ENCODE data around the gene PFDN4. TPM values are rescaled to one million over a fixed set of nuclear protein-coding genes. Genes with fewer than 3 reads are reported as not detected.
A peak's percentile ranks its signal among the peaks of the same experiment; 100 is the strongest.

The PFDN4 gene
- total and polyA plus RNA-seq, 2 of the 13 experiments (the other 11 are each of a cell fraction or from before 2014, with no cell fraction given), result 59.8 to 227 TPM

- TF ChIP-seq ZNF550 (CRISPR knock-in tag; IDR thresholded peaks at IDR 0.05; ENCODE audit: borderline replicate concordance) (no peak), FOXP1 (IDR thresholded peaks at IDR 0.05) (no peak), FOXP1 (CRISPR knock-in tag; IDR thresholded peaks at IDR 0.05) (no peak), RFXANK (CRISPR knock-in tag; IDR thresholded peaks at IDR 0.05) (no peak), POGZ (CRISPR knock-in tag; IDR thresholded peaks at IDR 0.05) (0 out of 2 replicates have a peak, but pooled peaks have one; percentile 14), ZNF549 (CRISPR knock-in tag; IDR thresholded peaks at IDR 0.05) (0 out of 2 replicates have a peak, but pooled peaks have one; percentile 28), ZKSCAN5 (CRISPR knock-in tag; IDR thresholded peaks at IDR 0.05) (no peak), MYC (CRISPR knock-in tag; IDR thresholded peaks at IDR 0.05; ENCODE audit: borderline replicate concordance) (0 out of 2 replicates have a peak, but pooled peaks have one; percentile 14), ZNF720 (CRISPR knock-in tag; IDR thresholded peaks at IDR 0.05) (no peak), BCL6 (CRISPR knock-in tag; IDR thresholded peaks at IDR 0.05) (no peak), NFE2L2 (IDR thresholded peaks at IDR 0.05; ENCODE audit: low read length) (no peak), ZSCAN31 (CRISPR knock-in tag; IDR thresholded peaks at IDR 0.05; ENCODE audit: low read depth) (no peak), GABPB1 (CRISPR knock-in tag; IDR thresholded peaks at IDR 0.05) (peak; percentile 54), ZNF672 (CRISPR knock-in tag; IDR thresholded peaks at IDR 0.05) (no peak), THRA (CRISPR knock-in tag; IDR thresholded peaks at IDR 0.05; ENCODE audit: borderline replicate concordance) (peak; percentile 20; the same call in 1 of the 2 replicates), ZSCAN29 (CRISPR knock-in tag; conservative IDR thresholded peaks at IDR 0.05) (no peak), TCF7 (IDR thresholded peaks at IDR 0.05; ENCODE audit: low read depth) (no peak), ARNT (IDR thresholded peaks at IDR 0.05) (no peak), XBP1 (CRISPR knock-in tag; IDR thresholded peaks at IDR 0.05) (no peak), PRMT3 (CRISPR knock-in tag; IDR thresholded peaks at IDR 0.05; ENCODE audit: borderline replicate concordance, low read depth) (no peak), BRD4 (CRISPR knock-in tag; IDR thresholded peaks at IDR 0.05) (no peak), SMAD9 (CRISPR knock-in tag; IDR thresholded peaks at IDR 0.05) (no peak), NFAT5 (CRISPR knock-in tag; IDR thresholded peaks at IDR 0.05) (peak; percentile 77; the same call in 1 of the 2 replicates), ZNF660 (CRISPR knock-in tag; IDR thresholded peaks at IDR 0.05; ENCODE audit: borderline replicate concordance, low read depth) (no peak), ZEB1 (IDR thresholded peaks at IDR 0.05; ENCODE audit: insufficient replicate concordance, low read depth) (no peak), E2F2 (CRISPR knock-in tag; IDR thresholded peaks at IDR 0.05; ENCODE audit: borderline replicate concordance) (no peak)
Observed at GRCh38 chr20:54173653-54174456, 34.0 kb upstream of the PFDN4 start, which contains the start of gene CYP24A1 (continued).
